GM19193 (cell line): ENCODE measurements around the gene ABTB1.

Experiments
- POLR2A ChIP-seq: IDR thresholded peaks from 4 replicates; pipeline ENCODE4 v1.6.1; 2011; ENCODE audit not compliant: insufficient read depth, insufficient read length; ENCODE audit errors: extremely low read depth

The ABTB1 gene

GRCh38 chr3:127699416-127700300, 26.9 kb downstream of the ABTB1 start:
- no peak for TF ChIP-seq POLR2A

- TF ChIP-seq POLR2A, result no peak
Observed at GRCh38 chr3:127700406-127700805, 27.7 kb downstream of the ABTB1 start.

GRCh38 chr3:127701280-127701911, 28.6 kb downstream of the ABTB1 start:
- no peak for TF ChIP-seq POLR2A

- TF ChIP-seq POLR2A, result no peak
Observed at GRCh38 chr3:127702151-127702578, 29.4 kb downstream of the ABTB1 start.

- TF ChIP-seq POLR2A, result no peak
Observed at GRCh38 chr3:127706312-127706711, 33.6 kb downstream of the ABTB1 start.

GRCh38 chr3:127706785-127707351, 34.1 kb downstream of the ABTB1 start:
- TF ChIP-seq POLR2A, result no peak

- no peak for TF ChIP-seq POLR2A
Observed at GRCh38 chr3:127707851-127708411, 35.2 kb downstream of the ABTB1 start.

GRCh38 chr3:127708837-127709236, 36.1 kb downstream of the ABTB1 start:
- TF ChIP-seq POLR2A, result no peak

GRCh38 chr3:127709320-127710060, 36.7 kb downstream of the ABTB1 start:
- no peak for TF ChIP-seq POLR2A

- no peak for TF ChIP-seq POLR2A
Observed at GRCh38 chr3:127710155-127710941, 37.6 kb downstream of the ABTB1 start.

GRCh38 chr3:127711021-127711695, 38.4 kb downstream of the ABTB1 start:
- TF ChIP-seq POLR2A, result peak; percentile 30

GRCh38 chr3:127711896-127712295, 39.1 kb downstream of the ABTB1 start:
- TF ChIP-seq POLR2A, result no peak

- TF ChIP-seq POLR2A, result no peak
Observed at GRCh38 chr3:127712461-127712860, 39.7 kb downstream of the ABTB1 start.
